Suppressor macrophage (primary cell): ENCODE results near the gene LAMC2.

ENCODE experiments used
- DNase-seq, 4 experiments: peaks; one replicate each; pipeline ENCODE4 v3.0.0-alpha.2; 2020 to 2022

Gene LAMC2

DNA sequence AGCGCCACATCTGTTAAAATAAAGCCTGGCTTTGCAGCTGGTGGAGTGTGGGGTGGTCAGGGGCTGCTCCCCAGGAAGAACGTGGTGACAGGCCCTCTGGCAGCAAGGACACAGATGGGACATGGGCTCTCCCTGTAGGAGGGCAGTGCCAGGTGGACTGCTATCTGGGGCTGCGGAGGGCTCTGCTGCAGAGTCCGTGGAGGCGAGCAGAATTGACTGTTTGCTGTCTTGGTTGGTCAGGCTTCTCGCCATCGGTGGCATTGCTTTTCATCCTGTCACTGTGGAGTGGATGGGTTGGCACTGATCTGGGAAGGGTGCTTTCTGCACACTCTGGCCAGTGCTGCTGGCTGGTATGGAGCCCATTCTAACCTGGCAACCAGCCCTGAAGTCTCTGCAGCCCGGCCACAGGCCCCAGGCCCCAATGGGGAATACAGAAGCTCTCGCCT, 103.0 kb downstream of the LAMC2 start:
- DNase-seq, result no peak

DNA sequence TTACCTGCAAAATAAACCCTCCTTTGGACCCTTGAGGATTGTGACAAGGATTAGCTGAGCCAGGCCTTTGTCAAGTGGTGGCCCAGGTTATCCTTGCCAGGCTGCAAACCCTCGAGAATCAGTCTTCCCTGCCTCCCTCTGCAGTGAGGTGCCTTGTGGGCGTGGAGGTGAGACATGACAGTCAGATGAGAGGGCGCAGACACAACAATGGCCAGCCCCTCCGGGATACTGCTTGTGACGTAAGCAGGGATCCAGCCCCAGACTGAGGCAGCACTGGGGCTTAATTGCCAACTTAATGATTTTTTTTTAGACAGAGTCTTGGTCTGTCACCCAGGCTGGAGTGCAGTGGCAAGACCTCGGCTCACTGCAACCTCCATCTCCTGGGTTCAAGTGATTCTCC, 104.6 kb downstream of the LAMC2 start:
- no peak for DNase-seq

DNA sequence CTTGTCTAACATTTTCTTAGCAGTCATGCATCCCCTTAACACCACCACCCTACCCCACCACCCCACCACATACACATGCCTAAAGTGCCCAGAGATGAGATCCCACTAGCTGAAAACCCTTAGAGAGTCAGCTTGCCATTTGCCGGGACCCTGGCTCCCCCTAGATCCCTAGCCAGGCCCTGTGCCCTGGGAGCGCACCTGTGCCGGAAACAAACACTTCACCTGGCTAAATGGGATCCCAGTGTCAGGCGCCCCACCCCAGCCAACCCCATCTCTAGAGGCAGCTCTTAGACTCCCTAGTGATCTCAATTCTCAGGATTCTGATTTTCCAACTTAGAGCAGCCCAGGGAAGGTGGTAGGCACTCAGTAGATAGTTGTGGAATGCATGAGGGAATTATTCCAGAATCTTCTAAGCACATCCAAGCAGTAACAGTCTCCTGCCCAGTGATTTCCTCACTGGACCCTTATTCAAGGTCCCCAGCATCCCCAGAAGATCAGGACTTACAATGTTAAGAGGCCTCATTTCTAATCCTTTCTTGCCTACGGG, 105.2 kb downstream of the LAMC2 start:
- DNase-seq, result no peak

DNA sequence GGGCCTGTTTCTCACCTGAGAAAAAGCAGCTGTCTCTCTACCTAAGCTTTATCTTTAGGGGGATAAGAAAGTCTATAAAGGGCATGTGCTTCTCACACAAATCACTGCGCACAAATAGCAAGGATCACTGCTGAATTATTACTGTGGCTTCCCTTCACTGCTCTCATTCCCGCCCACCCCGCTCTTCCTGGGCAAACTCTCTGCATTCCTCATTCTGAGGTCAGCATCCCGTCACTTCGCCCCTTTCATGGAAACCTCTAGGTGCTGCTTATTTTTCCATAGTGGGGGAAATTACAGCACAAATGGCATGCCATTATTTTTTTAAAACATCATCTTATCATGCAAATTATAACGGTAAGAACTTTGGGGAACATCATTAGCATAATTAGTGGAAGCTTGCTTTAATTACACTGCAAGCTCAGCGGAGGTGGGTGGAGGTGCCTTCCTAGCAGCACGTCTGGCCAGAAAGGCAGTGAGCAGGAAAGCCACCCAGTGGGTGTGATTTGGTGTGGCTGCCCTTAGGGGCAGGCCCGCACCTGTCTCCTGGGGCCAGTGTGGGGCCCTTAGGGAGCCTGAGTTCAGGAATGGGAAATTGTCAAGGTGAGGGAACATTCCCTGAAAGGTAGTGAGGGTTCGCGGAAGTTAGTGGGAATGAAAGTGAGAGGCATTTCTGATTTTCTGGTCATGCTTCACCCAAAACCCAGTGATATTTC, 105.9 kb downstream of the LAMC2 start:
- DNase-seq, result no peak

DNA sequence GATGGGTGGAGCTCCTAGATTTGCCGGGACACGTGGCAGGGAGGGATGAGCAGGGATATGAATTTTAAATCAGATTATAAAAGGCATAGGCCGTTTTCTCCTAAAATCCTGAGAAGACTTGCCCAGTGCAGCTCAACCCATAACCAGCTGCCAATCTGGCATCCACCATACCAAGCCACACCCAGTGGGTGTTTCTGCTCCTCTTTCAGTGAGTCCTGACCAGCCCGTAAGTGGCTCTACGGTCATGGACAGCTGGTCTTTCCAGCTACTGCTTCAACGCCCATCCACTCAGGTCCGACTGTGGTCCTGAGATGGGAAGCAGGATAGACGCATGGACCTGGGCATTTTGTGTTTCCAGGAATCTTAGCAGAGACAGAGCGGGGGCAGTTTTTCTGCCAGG, 107.2 kb downstream of the LAMC2 start:
- no peak for DNase-seq

DNA sequence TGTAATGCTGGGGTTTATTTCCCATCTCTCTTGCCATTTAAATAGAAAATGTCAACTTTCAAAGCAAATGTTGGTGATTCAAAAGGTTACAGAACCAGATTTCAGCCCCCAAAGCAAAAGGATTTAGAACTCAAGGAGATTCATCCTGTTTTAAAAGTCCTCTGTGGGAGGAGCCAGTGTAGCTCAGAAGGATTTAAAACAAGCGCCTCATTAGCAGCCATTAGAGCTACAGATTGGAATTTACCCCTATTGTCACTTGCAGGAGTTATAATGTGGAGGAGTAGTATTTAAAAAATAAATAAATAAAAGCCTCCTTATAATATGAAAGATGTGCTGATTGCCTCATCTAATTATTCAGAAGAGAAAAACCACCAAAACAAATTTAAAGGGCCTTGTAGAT, 107.8 kb downstream of the LAMC2 start:
- DNase-seq, result no peak
